ENCODE data around the gene C15orf61. TPM values are rescaled to one million over a fixed set of nuclear protein-coding genes. Genes with fewer than 3 reads are reported as not detected.

Gene C15orf61
- total RNA-seq, 1 donor from 2014 or later: 4.9 TPM

GRCh38 chr15:67511606-67512005 is 9.3 kb upstream of the C15orf61 start:
- intact Hi-C loops (cut with DNase I): no loop called here
- DNase-seq (ENCODE audit: low spot score) (no peak), ATAC-seq (no peak)

- intact Hi-C loops (cut with DNase I): no loop called here
- ATAC-seq (no peak), DNase-seq (ENCODE audit: low spot score) (no peak)
Observed at GRCh38 chr15:67512140-67512539, 8.8 kb upstream of the C15orf61 start.

- ATAC-seq (no peak), DNase-seq (ENCODE audit: low spot score) (no peak)
- intact Hi-C loops (cut with DNase I): no loop called here
Observed at GRCh38 chr15:67512933-67513714, 7.8 kb upstream of the C15orf61 start.

GRCh38 chr15:67515090-67515489 is 5.8 kb upstream of the C15orf61 start:
- ATAC-seq: no peak
- DNase-seq (ENCODE audit: low spot score): no peak
- intact Hi-C loops (cut with DNase I): no loop called here

- ATAC-seq: no peak
- no peak for DNase-seq (ENCODE audit: low spot score)
- intact Hi-C loops (cut with DNase I): no loop called here
Observed at GRCh38 chr15:67515557-67515956, 5.4 kb upstream of the C15orf61 start.

GRCh38 chr15:67520321-67521028 is 456 bp upstream of the C15orf61 start:
- DNase-seq (ENCODE audit: low spot score) (no peak), ATAC-seq (peak; percentile 30)
- intact Hi-C loops (cut with DNase I): no loop called here

- ATAC-seq: peak; percentile 63
- intact Hi-C loops (cut with DNase I): no loop called here
Observed at GRCh38 chr15:67521783-67522568, 1.0 kb downstream of the C15orf61 start.

GRCh38 chr15:67523330-67523729 is 2.4 kb downstream of the C15orf61 start:
- intact Hi-C loops (cut with DNase I): no loop called here
- DNase-seq (ENCODE audit: low spot score) (no peak), ATAC-seq (no peak)

More at GRCh38 chr15:67521783-67522568, 1.0 kb downstream of the C15orf61 start:
- DNase-seq (ENCODE audit: low spot score): no peak

GRCh38 chr15:67524235-67524634 is 3.3 kb downstream of the C15orf61 start:
- DNase-seq (ENCODE audit: low spot score) (no peak), ATAC-seq (no peak)
- intact Hi-C loops (cut with DNase I): no loop called here

GRCh38 chr15:67528513-67528912 is 7.6 kb downstream of the C15orf61 start:
- ATAC-seq (no peak), DNase-seq (ENCODE audit: low spot score) (no peak)
- intact Hi-C loops (cut with DNase I): no loop called here

GRCh38 chr15:67531379-67531914 is 10.5 kb downstream of the C15orf61 start:
- no peak for DNase-seq (ENCODE audit: low spot score)
- intact Hi-C loops (cut with DNase I): no loop called here
- ATAC-seq: no peak

GRCh38 chr15:67533873-67534272 is 12.9 kb downstream of the C15orf61 start:
- intact Hi-C loops (cut with DNase I): no loop called here
- DNase-seq (ENCODE audit: low spot score): no peak
- ATAC-seq: no peak

GRCh38 chr15:67534360-67534759 is 13.4 kb downstream of the C15orf61 start:
- intact Hi-C loops (cut with DNase I): no loop called here
- no peak for ATAC-seq

GRCh38 chr15:67537771-67538170 is 16.8 kb downstream of the C15orf61 start:
- intact Hi-C loops (cut with DNase I): no loop called here
- ATAC-seq: no peak
- no peak for DNase-seq (ENCODE audit: low spot score)

More at GRCh38 chr15:67534360-67534759, 13.4 kb downstream of the C15orf61 start:
- no peak for DNase-seq (ENCODE audit: low spot score)

GRCh38 chr15:67542420-67543347 is 21.8 kb downstream of the C15orf61 start, which contains the start of gene MAP2K5:
Gene MAP2K5, plus strand, starts transcription at chr15:67542703. Its CDS starts 633 bp downstream, at chr15:67543336.
- peak; percentile 96 for ATAC-seq
- intact Hi-C loops (cut with DNase I): no loop called here
- peak; percentile 91 for DNase-seq (ENCODE audit: low spot score)

- intact Hi-C loops (cut with DNase I): no loop called here
- DNase-seq (ENCODE audit: low spot score) (no peak), ATAC-seq (peak; percentile 40)
Observed at GRCh38 chr15:67543348-67543718, 22.4 kb downstream of the C15orf61 start.

GRCh38 chr15:67544475-67544874 is 23.5 kb downstream of the C15orf61 start:
- intact Hi-C loops (cut with DNase I): no loop called here
- DNase-seq (ENCODE audit: low spot score): no peak
- no peak for ATAC-seq

GRCh38 chr15:67545864-67546263 is 24.9 kb downstream of the C15orf61 start:
- no peak for ATAC-seq
- intact Hi-C loops (cut with DNase I): no loop called here
- no peak for DNase-seq (ENCODE audit: low spot score)
